Measurements from ENCODE around the gene MED9. TPM values are rescaled to one million over a fixed set of nuclear protein-coding genes. Genes with fewer than 3 reads are reported as not detected.

MED9 gene
- total RNA-seq, 1 donor from 2014 or later, result 18.9 TPM

- H3K36me3 ChIP-seq, result no peaks in the 10 kb centered on the region
- TF ChIP-seq CTCF (IDR thresholded peaks at IDR 0.05), result no peak
- TF ChIP-seq POLR2A (IDR thresholded peaks at IDR 0.05), result no peak
- no peak for TF ChIP-seq POLR2AphosphoS5 (IDR thresholded peaks at IDR 0.05; ENCODE audit: insufficient read depth in 1 of 2, low read depth in 1 of 2)
- intact Hi-C loops (cut with DNase I), result no loop called here
- no peak overlapping the region for H3K4me3 ChIP-seq
- H3K27ac ChIP-seq, result no peak overlapping the region
- H3K27me3 ChIP-seq, result no peaks in the 10 kb centered on the region
- H3K9me3 ChIP-seq, result no peaks in the 10 kb centered on the region
- DNase-seq (ENCODE audit: extremely low spot score in 2 of 2), result no peak
- H3K4me1 ChIP-seq, result peaks cover 16% of the 10 kb centered on the region
Measured at GRCh38 chr17:17511881-17512858, 35.4 kb downstream of the MED9 start.

DNA sequence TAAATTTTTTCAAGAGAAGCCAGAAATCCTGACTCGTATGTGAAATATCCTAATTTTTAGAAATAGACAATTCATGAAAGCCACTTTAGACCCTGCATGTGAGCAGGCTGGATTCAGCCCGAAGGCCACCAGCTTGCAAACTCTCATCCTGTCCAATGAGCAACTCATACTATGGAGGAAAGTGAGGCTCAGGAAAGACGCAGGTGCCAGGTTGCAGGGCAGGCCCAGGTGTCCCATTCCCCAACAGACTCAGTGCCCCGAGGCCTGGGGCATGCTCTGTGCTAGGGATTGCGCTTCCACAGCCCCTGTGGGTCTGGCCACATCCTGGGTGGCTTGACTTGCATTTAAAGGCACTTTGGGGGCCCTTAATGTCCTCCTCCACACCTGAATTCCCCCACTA is 36.1 kb downstream of the MED9 start:
- DNase-seq (ENCODE audit: extremely low spot score in 2 of 2), result no peak
- Histone ChIP-seq H3K9me3 (no peaks in the 10 kb centered on the region), H3K36me3 (no peaks in the 10 kb centered on the region), H3K27me3 (no peaks in the 10 kb centered on the region), H3K27ac (no peak overlapping the region), H3K4me1 (peaks cover 16% of the 10 kb centered on the region), H3K4me3 (no peak overlapping the region)
- TF ChIP-seq POLR2A (IDR thresholded peaks at IDR 0.05), result no peak
- no peak for TF ChIP-seq CTCF (IDR thresholded peaks at IDR 0.05)
- TF ChIP-seq POLR2AphosphoS5 (IDR thresholded peaks at IDR 0.05; ENCODE audit: insufficient read depth in 1 of 2, low read depth in 1 of 2), result no peak
- intact Hi-C loops (cut with DNase I), result no loop called here

GRCh38 chr17:17513626-17514025 is 36.8 kb downstream of the MED9 start:
- no peak for TF ChIP-seq POLR2A (IDR thresholded peaks at IDR 0.05)
- TF ChIP-seq POLR2AphosphoS5 (IDR thresholded peaks at IDR 0.05; ENCODE audit: insufficient read depth in 1 of 2, low read depth in 1 of 2), result no peak
- no peak for TF ChIP-seq CTCF (IDR thresholded peaks at IDR 0.05)
- intact Hi-C loops (cut with DNase I), result no loop called here

GRCh38 chr17:17514361-17514992 is 37.7 kb downstream of the MED9 start:
- Histone ChIP-seq H3K9me3 (no peaks in the 10 kb centered on the region), H3K27ac (no peak overlapping the region), H3K36me3 (no peaks in the 10 kb centered on the region), H3K27me3 (no peaks in the 10 kb centered on the region), H3K4me3 (no peak overlapping the region), H3K4me1 (peaks cover 16% of the 10 kb centered on the region)
- DNase-seq (ENCODE audit: extremely low spot score in 2 of 2), result no peak
- TF ChIP-seq CTCF (IDR thresholded peaks at IDR 0.05), result no peak
- TF ChIP-seq POLR2AphosphoS5 (IDR thresholded peaks at IDR 0.05; ENCODE audit: insufficient read depth in 1 of 2, low read depth in 1 of 2), result no peak
- no peak for TF ChIP-seq POLR2A (IDR thresholded peaks at IDR 0.05)
- intact Hi-C loops (cut with DNase I), result no loop called here

More at GRCh38 chr17:17513626-17514025, 36.8 kb downstream of the MED9 start:
- Histone ChIP-seq H3K36me3 (no peaks in the 10 kb centered on the region), H3K27ac (no peak overlapping the region), H3K9me3 (no peaks in the 10 kb centered on the region), H3K27me3 (no peaks in the 10 kb centered on the region), H3K4me1 (peaks cover 16% of the 10 kb centered on the region), H3K4me3 (no peak overlapping the region)
- DNase-seq (ENCODE audit: extremely low spot score in 2 of 2), result no peak

Data from vagina (tissue), 2 donors.